Measurements from ENCODE around the gene UNC5B.
A peak's percentile ranks its signal among the peaks of the same experiment; 100 is the strongest.
"Not testable (repeated sequence)": the region's sequence is repeated elsewhere in the genome, so short reads cannot be mapped to it uniquely, and the experiment has no call there.

The UNC5B gene

GRCh38 chr10:71272056-71272771 is 59.8 kb downstream of the UNC5B start:
- TF ChIP-seq CTCF (conservative IDR thresholded peaks at IDR 0.05) (no peak), ZFX (IDR thresholded peaks at IDR 0.05) (no peak)
- no peak overlapping the region for H3K27ac ChIP-seq

- not testable (repeated sequence) for H3K27ac ChIP-seq
These were observed 60.6 kb downstream of the UNC5B start for GRCh38 chr10:71272974-71273373.

- H3K27ac ChIP-seq, result no peak overlapping the region
- TF ChIP-seq CTCF (conservative IDR thresholded peaks at IDR 0.05) (no peak), ZFX (IDR thresholded peaks at IDR 0.05) (no peak)
These were observed 61.1 kb downstream of the UNC5B start for GRCh38 chr10:71273506-71273905.

- no peak overlapping the region for H3K27ac ChIP-seq
These were observed 62.8 kb downstream of the UNC5B start for GRCh38 chr10:71274901-71275796.

GRCh38 chr10:71276873-71277272 is 64.5 kb downstream of the UNC5B start:
- TF ChIP-seq ZFX (IDR thresholded peaks at IDR 0.05), result no peak
- no peak for TF ChIP-seq CTCF (conservative IDR thresholded peaks at IDR 0.05)
- no peak overlapping the region for H3K27ac ChIP-seq

More at GRCh38 chr10:71274901-71275796, 62.8 kb downstream of the UNC5B start:
- TF ChIP-seq CTCF (conservative IDR thresholded peaks at IDR 0.05), result peak; percentile 41
- no peak for TF ChIP-seq ZFX (IDR thresholded peaks at IDR 0.05)

GRCh38 chr10:71277914-71278665 is 65.7 kb downstream of the UNC5B start:
- no peak overlapping the region for H3K27ac ChIP-seq
- TF ChIP-seq CTCF (conservative IDR thresholded peaks at IDR 0.05) (no peak), ZFX (IDR thresholded peaks at IDR 0.05) (no peak)

- H3K27ac ChIP-seq, result no peak overlapping the region
- TF ChIP-seq ZFX (IDR thresholded peaks at IDR 0.05), result no peak
- no peak for TF ChIP-seq CTCF (conservative IDR thresholded peaks at IDR 0.05)
These were observed 66.6 kb downstream of the UNC5B start for GRCh38 chr10:71278691-71279588.
